ENCODE measurements around the gene PALM.
"Not testable (repeated sequence)": the region's sequence is repeated elsewhere in the genome, so short reads cannot be mapped to it uniquely, and the experiment has no call there.

Gene PALM

GRCh38 chr19:709196-709964, 645 bp downstream of the PALM start:
- no peak for DNase-seq

- DNase-seq = no peak
These were observed 1.3 kb downstream of the PALM start for GRCh38 chr19:709965-710571.

- no peak for DNase-seq
These were observed 2.0 kb downstream of the PALM start for GRCh38 chr19:710767-711166.

GRCh38 chr19:711254-711653, 2.5 kb downstream of the PALM start:
- no peak for DNase-seq

GRCh38 chr19:715347-715746, 6.6 kb downstream of the PALM start:
- no peak for DNase-seq

- no peak for DNase-seq
These were observed 9.7 kb downstream of the PALM start for GRCh38 chr19:718251-718951.

- no peak for DNase-seq
These were observed 10.3 kb downstream of the PALM start for GRCh38 chr19:718991-719512.

GRCh38 chr19:719636-720344, 11.1 kb downstream of the PALM start:
- DNase-seq = no peak

GRCh38 chr19:720345-721160, 11.8 kb downstream of the PALM start:
- no peak for DNase-seq

GRCh38 chr19:722553-723101, 13.9 kb downstream of the PALM start:
- DNase-seq = no peak

- DNase-seq = no peak
These were observed 14.5 kb downstream of the PALM start for GRCh38 chr19:723247-723646.

- DNase-seq = no peak
These were observed 15.0 kb downstream of the PALM start for GRCh38 chr19:723714-724113.

GRCh38 chr19:725461-726089, 16.8 kb downstream of the PALM start:
- DNase-seq = no peak

- DNase-seq = no peak
These were observed 18.5 kb downstream of the PALM start for GRCh38 chr19:726993-727956.

- no peak for DNase-seq
These were observed 19.3 kb downstream of the PALM start for GRCh38 chr19:728011-728410.

GRCh38 chr19:729564-729963, 20.8 kb downstream of the PALM start:
- not testable (repeated sequence) for DNase-seq

- DNase-seq = no peak
These were observed 21.4 kb downstream of the PALM start for GRCh38 chr19:729965-730668.

- no peak for DNase-seq
These were observed 22.3 kb downstream of the PALM start for GRCh38 chr19:731000-731399.

Data from effector CD4-positive, alpha-beta T cell (primary cell).